Amniotic stem cell (primary cell): Measurements from ENCODE around the gene FRMD3.
A peak's percentile ranks its signal among the peaks of the same experiment; 100 is the strongest.
"Not testable (repeated sequence)": the region's sequence is repeated elsewhere in the genome, so short reads cannot be mapped to it uniquely, and the experiment has no call there.

ENCODE experiments used
- DNase-seq: peaks from one replicate; lab custom pipeline; 2025; lab: John Stamatoyannopoulos, UW

FRMD3 gene

DNA sequence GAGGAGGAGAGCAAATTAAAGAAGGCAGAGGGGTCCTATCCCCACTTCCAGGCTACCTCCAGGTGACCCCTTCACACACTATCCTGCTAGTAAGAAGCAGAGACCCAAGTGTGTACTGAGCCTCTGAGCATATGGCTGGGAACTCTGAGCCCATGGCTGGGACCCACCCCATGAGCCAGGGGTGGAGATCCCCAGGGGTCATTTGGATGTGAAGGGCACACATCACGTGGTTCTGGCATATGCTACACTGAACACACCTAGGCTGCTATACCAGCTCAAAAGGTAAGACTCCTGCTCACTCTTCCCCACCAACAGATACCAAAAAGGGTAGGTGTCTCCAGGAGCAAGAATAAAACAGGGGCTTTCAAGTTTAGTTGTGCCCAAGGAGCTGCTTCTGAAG lies 149.9 kb downstream of the FRMD3 start:
- no peak for DNase-seq

DNA sequence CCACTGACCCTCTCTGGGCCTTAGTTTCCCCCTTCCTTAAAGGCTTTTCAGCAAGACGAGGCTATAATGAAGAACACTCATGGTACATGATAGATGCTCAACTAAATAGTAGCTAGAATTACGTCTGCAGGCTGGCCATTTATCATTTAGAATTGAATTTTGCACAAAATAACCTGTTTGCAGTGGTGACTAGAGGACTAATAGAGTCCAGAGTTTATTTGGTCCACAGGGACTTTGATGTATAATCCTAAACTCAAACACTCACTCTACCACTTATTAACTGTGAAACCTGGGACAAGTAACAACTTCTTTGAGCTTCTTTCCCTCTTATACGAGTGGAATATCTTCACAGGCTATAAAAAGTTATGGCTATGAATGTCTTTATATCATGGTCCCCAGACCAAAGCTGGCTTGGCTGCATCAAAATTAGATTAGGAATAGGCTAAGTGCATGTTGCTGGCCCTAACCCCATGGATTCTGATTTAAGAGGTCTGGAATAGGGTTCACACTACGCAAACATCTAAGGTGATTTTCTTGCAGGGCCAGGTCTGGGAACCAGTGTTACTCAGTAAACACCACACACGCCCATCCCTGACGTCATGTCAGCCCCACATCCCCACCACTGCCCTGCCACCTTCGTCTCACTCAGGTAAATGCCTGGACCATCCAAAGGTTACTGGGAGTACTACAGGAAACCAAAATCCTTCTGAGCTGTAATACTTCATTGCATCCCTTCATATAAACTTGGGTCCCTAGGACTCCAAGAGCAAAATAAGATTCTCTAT lies 150.6 kb downstream of the FRMD3 start:
- DNase-seq = no peak

DNA sequence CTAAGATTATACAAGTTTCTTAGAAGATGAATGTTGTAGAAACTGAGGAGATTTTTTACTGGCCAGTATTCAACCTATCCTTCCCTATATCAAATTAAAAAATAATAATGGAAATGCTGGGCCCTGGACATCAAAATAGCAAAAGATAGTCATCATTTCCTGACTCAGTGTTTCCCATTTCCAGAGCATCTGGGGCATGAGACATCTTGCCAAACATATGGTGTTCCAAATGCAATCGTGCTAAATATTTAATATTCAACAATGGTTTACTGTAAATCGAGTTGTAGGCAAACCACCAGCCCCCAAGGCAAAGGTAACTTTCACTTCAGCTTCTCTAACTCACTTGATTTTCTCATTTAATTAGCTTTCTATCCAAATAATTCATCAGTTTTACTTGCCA lies 152.9 kb downstream of the FRMD3 start:
- no peak for DNase-seq

DNA sequence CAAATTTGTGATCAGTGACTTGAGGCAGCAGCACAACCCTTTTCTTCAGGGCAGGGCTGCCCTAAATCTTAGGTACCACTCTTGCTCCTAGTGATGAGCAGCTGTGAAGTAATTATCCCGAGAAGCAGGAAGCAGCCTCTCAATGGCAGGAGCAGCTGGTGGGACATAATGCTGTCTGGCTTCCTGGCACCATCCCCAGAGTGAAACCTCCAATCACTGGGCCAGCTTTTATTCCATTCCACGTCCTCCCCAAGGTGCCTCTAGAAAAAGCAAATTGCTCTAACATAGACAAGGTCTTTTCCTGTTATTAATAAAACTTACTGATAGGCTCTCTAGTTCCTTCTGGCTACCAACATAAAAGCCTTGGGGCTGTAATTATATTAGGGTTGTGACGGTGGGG lies 154.0 kb downstream of the FRMD3 start:
- no peak for DNase-seq

DNA sequence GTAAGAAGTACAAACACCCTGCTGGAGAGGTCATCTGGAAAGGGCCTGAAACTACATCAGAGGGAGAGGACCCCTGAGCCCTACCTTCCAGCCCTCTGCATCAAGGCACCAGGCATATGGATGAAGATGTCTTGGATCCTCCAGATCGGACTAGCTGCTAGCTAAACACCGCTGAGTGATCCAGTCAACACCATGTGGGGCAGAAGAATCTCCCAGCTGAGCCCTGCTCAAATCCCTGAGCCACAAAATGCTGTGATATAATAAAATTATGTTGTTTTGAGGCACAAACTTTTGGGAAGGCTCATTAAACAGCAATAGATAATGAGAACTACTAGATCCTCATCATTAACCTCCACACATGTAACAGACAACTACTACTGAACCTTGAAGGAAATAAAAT lies 155.2 kb downstream of the FRMD3 start:
- DNase-seq = no peak

DNA sequence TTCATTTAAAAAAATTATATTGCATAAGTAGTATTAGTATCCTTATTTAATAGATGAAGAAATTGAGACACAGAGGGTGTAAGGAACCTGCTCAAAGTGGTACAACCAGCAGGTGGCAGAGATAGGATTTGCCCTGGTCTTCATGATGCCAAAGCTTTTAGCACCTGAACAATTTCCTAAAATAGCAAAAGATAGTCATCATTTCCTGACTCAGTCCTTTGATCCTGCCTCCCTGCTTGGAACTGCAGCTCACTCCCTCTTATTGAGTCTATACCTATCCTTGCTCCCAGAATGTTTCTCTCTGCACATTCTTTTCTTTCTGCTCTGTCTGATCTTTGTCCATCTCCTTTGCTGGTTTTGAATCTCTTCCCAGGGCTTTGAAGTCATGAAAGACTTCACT lies 155.8 kb downstream of the FRMD3 start:
- no peak for DNase-seq

DNA sequence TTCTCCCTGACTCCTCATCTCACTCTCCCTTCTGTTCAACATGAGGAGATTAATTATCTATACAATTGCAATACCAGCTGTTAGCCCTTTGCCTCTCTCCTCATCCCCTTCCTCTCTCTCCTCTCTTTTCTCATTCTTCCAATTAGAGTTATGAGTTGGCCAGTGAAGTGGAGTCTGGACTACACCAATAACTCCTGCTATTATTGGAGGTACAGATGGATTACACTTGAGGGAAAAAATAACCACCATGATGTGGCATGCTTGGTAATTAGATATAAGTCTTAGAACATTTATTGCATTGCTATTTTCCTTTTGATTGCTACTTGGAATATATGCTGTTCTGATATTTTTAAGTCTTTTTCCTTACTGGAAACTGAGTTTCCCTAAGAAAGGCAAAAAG lies 159.2 kb downstream of the FRMD3 start:
- no peak for DNase-seq

- no peak for DNase-seq
These were observed 165.2 kb downstream of the FRMD3 start for GRCh38 chr9:83372957-83373356.

DNA sequence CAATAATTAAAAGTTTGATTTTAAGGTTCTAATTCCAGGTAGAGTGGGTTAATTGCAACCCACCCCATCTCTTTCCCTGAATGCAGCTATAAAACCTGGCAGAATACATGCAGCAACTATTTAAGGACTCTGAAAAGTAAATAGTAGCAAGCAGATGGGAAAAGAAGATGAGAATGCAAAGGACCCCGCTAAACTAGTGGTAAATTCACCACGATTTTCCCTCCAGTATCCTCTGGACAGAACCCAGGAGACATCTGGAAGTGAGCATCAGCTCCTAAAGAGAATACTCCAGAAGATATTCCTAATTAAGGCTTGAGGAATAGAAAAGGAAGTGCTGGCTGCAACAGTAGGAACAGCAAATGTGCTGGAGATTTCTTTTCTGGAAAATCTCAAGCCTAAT lies 170.9 kb downstream of the FRMD3 start:
- no peak for DNase-seq

DNA sequence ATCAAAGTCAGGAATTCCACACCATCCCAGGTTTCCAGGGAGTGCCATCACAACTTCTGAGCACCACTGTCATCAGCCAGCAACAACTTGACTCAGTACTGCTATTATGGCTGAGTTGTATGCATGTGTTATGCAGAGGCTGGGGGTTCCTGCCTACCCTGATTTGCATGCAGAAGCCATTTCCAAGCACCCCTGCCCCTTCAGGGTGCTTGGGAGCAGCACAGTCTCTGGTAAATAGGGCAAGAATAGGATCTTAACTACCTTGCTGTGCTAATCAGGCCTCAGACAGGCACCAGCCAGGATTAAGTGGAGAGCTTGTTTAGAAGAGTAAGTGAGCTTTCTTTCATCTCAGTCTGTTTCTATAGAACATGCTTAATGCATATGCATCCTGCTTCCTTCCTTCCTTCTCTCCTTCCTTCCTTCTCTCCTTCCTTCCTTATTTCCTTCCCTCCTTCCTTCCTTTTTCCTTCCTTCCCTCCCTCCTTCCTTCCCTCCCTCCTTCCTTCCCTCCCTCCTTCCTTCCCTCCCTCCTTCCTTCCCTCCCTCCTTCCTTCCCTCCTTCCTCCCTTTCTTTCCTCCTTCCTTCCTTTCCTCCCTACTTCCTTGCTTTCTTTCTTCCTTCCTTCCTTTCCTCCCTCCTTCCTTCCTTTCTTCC lies 175.7 kb downstream of the FRMD3 start:
- no peak for DNase-seq

GRCh38 chr9:83359039-83359438 lies 179.2 kb downstream of the FRMD3 start:
- no peak for DNase-seq

- not testable (repeated sequence) for DNase-seq
These were observed 179.7 kb downstream of the FRMD3 start for GRCh38 chr9:83358493-83358892.

GRCh38 chr9:83355729-83356151 lies 182.5 kb downstream of the FRMD3 start:
- DNase-seq = no peak

GRCh38 chr9:83355024-83355444 lies 183.2 kb downstream of the FRMD3 start:
- DNase-seq = no peak

DNA sequence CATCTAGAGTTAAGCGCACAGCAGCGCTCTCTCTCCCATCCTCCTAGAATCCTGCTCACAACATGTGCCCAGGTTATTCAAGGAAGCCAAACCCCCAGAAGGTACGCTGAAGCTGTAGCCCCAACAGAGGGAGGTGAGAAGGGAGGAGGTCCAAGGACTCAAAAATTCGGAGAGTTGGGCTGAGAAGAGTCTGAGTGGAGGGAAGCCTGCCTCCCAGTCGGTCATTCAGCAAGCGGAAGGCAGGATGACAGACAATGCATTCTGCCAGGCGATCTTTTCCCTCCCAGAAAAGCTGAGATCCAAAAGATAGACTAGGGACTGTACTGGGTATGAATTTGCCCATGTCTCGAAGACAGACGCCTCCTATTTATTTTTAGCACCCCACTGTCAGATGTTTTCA lies 189.2 kb downstream of the FRMD3 start:
- DNase-seq = no peak

- no peak for DNase-seq
These were observed 191.4 kb downstream of the FRMD3 start for GRCh38 chr9:83346655-83347420.

- no peak for DNase-seq
These were observed 194.7 kb downstream of the FRMD3 start for GRCh38 chr9:83343366-83343999.

DNA sequence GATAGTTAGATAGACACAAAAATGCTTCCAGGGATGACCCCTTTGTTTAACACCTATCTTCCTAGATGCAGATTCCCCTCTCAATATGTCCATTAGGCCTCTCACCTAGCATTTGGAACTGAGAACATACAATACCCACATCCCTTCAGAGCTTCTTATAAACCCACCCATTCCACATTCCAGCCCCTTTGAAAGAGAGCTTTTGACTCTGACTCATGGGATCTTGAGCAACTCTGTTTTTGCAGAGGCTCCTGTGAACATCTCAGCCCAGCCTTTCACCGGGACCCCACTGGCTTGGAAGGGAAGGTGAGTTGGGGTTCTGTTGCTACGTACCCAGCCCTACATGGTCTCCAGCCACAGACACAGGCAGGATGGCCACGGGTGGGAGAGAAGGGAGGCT lies 195.5 kb downstream of the FRMD3 start:
- DNase-seq = no peak

DNA sequence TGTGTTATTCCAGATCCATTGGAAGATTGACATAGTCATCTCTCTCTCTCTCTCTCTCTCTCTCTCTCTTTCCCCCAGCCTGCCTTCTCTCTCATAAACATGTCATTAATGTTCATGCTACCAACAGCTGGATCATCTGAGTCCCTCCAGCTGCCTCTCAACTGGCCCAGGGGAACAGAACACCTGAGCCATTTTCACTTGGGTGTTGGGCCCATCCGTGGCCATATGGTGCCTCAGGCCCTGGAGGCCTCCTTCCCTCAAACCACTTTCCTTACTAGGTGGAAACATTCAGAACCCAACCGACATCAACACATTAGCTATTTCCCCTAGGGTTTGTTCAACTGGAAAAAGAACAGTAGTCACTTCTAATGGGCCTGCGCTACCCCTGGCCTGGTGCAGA lies 196.2 kb downstream of the FRMD3 start:
- DNase-seq = no peak

GRCh38 chr9:83340451-83340850 lies 197.8 kb downstream of the FRMD3 start:
- DNase-seq = no peak

GRCh38 chr9:83339435-83339834 lies 198.8 kb downstream of the FRMD3 start:
- no peak for DNase-seq

- no peak for DNase-seq
These were observed 201.5 kb downstream of the FRMD3 start for GRCh38 chr9:83336706-83337105.

- DNase-seq = peak; percentile 67
These were observed 203.9 kb downstream of the FRMD3 start for GRCh38 chr9:83334320-83334719.
